Lower leg skin (tissue), 4 donors: Measurements from ENCODE around the gene CELF5. TPM values are rescaled to one million over a fixed set of nuclear protein-coding genes. Genes with fewer than 3 reads are reported as not detected.
"Not testable (repeated sequence)": the region's sequence is repeated elsewhere in the genome, so short reads cannot be mapped to it uniquely, and the experiment has no call there.

Experiments
- DNase-seq, 2 donors: peaks; one replicate each; pipeline ENCODE4 v3.0.0-alpha.2; 2019; ENCODE audit warnings: low spot score in 2 of 2
- H3K4me3 ChIP-seq: fragments of 200-600 bp; sonication (generic); 2 replicates; pipeline ENCODE4 v1.5.1; 2017; ENCODE audit warnings: mild to moderate bottlenecking, low read depth; ENCODE audit not compliant: poor library complexity, severe bottlenecking
- POLR2A ChIP-seq, 2 donors: fragments of 450-650 bp; IDR thresholded peaks; one replicate each; pipeline ENCODE4 v1.6.1; 2016 to 2017; ENCODE audit warnings: antibody characterized with exemption in 2 of 2, mild to moderate bottlenecking in 1 of 2, moderate library complexity in 1 of 2
- WGBS, 2 donors: methylation state at CpG; one replicate each; pipeline ENCODE4 v1.1.5; 2018; 5-methylcytosine and 5-hydroxymethylcytosine counted together
- intact Hi-C: fragments of 100-400 bp; cut with DNase I; formaldehyde crosslinking; loops from one replicate; pipeline ENCODE4 v1.15.0; 2023; ENCODE audit warnings: low total_unique reads
- total RNA-seq, 4 donors: library from RNA; depleted of rRNA; stranded (reverse); fragments of >200 nt; gene quantifications; one replicate each; pipeline ENCODE4 v1.1.0, GENCODE V29; 2016
- TF ChIP-seq, protein P1 (sequence below), 3 donors: fragments of 450-650 bp; IDR thresholded peaks; one replicate each; pipeline ENCODE4 v1.5.1; 2016; ENCODE audit warnings: antibody characterized with exemption in 3 of 3, mild to moderate bottlenecking in 3 of 3, moderate library complexity in 2 of 3

Gene CELF5
- total RNA-seq, 4 donors from 2014 or later, result 0.20 to 0.39 TPM; not detected in 2

GRCh38 chr19:3201072-3201700, 23.3 kb upstream of the CELF5 start:
- 91 to 95% methylated on average over 35 to 39 of the region's 39 CpGs for WGBS, 2 donors
- intact Hi-C loops, result no loop called here

GRCh38 chr19:3201911-3202310, 22.6 kb upstream of the CELF5 start:
- no peak overlapping the region for H3K4me3 ChIP-seq
- intact Hi-C loops, result no loop called here
- no peak for TF ChIP-seq POLR2A (IDR thresholded peaks at IDR 0.05)
- TF ChIP-seq, protein P1, sequence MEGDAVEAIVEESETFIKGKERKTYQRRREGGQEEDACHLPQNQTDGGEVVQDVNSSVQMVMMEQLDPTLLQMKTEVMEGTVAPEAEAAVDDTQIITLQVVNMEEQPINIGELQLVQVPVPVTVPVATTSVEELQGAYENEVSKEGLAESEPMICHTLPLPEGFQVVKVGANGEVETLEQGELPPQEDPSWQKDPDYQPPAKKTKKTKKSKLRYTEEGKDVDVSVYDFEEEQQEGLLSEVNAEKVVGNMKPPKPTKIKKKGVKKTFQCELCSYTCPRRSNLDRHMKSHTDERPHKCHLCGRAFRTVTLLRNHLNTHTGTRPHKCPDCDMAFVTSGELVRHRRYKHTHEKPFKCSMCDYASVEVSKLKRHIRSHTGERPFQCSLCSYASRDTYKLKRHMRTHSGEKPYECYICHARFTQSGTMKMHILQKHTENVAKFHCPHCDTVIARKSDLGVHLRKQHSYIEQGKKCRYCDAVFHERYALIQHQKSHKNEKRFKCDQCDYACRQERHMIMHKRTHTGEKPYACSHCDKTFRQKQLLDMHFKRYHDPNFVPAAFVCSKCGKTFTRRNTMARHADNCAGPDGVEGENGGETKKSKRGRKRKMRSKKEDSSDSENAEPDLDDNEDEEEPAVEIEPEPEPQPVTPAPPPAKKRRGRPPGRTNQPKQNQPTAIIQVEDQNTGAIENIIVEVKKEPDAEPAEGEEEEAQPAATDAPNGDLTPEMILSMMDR (IDR thresholded peaks at IDR 0.05), result no peak
- WGBS, 2 donors, result 90 to 92% methylated on average over 13 to 14 of the region's 14 CpGs
- DNase-seq, result no peak

More at GRCh38 chr19:3201072-3201700, 23.3 kb upstream of the CELF5 start:
- no peak overlapping the region for H3K4me3 ChIP-seq
- TF ChIP-seq, protein P1 (IDR thresholded peaks at IDR 0.05), result no peak
- TF ChIP-seq POLR2A (IDR thresholded peaks at IDR 0.05), result no peak
- DNase-seq, result no peak

DNA sequence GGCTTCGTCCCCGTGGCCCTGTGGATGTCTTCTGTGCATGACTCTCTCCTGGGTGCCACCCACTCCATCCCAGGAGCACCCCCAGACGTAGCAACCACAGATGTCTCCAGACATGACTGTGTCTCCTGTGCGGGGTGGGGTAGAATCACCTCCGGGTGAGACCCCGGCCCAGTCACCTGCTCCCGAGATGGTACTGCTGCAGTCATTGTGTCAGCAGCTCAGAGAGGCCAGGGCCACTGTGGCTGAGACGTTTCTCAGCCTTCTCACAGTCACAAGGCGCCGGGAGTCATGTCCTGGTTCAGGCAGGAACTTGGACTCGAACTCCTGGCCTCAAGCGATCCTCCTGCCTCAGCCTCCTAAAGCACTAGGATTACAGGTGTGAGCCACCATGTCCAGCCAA, 22.1 kb upstream of the CELF5 start:
- intact Hi-C loops, result no loop called here
- TF ChIP-seq POLR2A (IDR thresholded peaks at IDR 0.05), result no peak
- TF ChIP-seq, protein P1 (IDR thresholded peaks at IDR 0.05), result no peak
- 85 to 89% methylated on average over 10 to 12 of the region's 12 CpGs for WGBS, 2 donors
- no peak for DNase-seq
- no peak overlapping the region for H3K4me3 ChIP-seq

GRCh38 chr19:3202895-3203294, 21.6 kb upstream of the CELF5 start:
- WGBS, 2 donors, result 93 to 94% methylated on average over 7 of the region's 7 CpGs
- H3K4me3 ChIP-seq, intact Hi-C loops, DNase-seq: not testable (repeated sequence)

- H3K4me3 ChIP-seq, result no peak overlapping the region
- 92 to 98% methylated on average over 23 to 30 of the region's 43 CpGs for WGBS, 2 donors
- DNase-seq, result no peak
- intact Hi-C loops, result no loop called here
- TF ChIP-seq, protein P1 (IDR thresholded peaks at IDR 0.05), result no peak
- no peak for TF ChIP-seq POLR2A (IDR thresholded peaks at IDR 0.05)
Measured at GRCh38 chr19:3203805-3204645, 20.4 kb upstream of the CELF5 start.

DNA sequence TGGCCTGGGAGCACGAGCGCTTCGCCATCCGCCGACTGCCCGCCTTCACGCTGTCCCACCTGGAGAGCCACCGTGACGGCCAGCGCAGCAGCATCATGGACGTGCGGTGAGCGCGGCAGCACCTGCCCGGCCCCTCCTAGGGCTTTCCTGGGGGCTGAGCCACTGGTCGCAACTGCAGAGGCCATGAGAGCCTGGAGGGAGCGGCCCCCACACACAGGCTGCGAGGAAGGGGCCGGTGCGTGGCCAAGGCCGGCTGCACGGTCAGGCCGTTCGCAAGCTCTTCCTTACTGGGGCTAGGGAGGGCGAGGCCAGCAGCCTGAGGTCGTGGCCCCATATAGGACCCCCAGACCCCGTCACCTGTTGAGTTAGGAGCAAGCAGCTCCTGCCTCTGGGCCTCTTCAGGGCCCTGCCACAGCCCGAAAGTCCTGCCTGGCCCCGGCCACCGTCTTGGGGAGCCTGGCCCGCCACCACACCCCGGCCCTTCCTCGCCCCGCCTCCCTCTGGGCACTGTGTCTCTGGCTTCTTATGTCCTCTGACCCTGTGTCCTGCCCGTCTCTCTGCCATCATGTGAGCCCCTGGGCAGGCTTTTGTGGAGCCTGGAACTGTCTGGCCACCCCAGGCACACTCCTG, 19.7 kb upstream of the CELF5 start:
- DNase-seq, result no peak
- no peak overlapping the region for H3K4me3 ChIP-seq
- intact Hi-C loops, result no loop called here
- TF ChIP-seq, protein P1 (IDR thresholded peaks at IDR 0.05), result no peak
- TF ChIP-seq POLR2A (IDR thresholded peaks at IDR 0.05), result no peak
- 92 to 96% methylated on average over 34 to 35 of the region's 35 CpGs for WGBS, 2 donors
